Kidney epithelial cell (primary cell): ENCODE results near the gene GBGT1. TPM values are rescaled to one million over a fixed set of nuclear protein-coding genes. Genes with fewer than 3 reads are reported as not detected.
A peak's percentile ranks its signal among the peaks of the same experiment; 100 is the strongest.

Experiments
- DNase-seq: peaks from one replicate; pipeline ENCODE4 v3.0.0-alpha.2; 2010; ENCODE audit warnings: low read depth
- H3K27me3 ChIP-seq: 2 replicates; pipeline ENCODE4 v1.6.0; 2011; ENCODE audit warnings: low read length; ENCODE audit not compliant: control insufficient read depth, insufficient read depth
- H3K36me3 ChIP-seq: 2 replicates; pipeline ENCODE4 v1.5.1; 2011; ENCODE audit warnings: low read length; ENCODE audit not compliant: control insufficient read depth, insufficient read depth
- H3K4me3 ChIP-seq: 2 replicates; pipeline ENCODE4 v1.5.1; 2011; ENCODE audit warnings: low read depth, mild to moderate bottlenecking, control low read depth, low read length
- total RNA-seq: library from RNA; depleted of rRNA; stranded (reverse); fragments of >200 nt; gene quantifications from 2 replicates; pipeline ENCODE4 v1.2.3, GENCODE V29; 2015
- TF ChIP-seq, protein P1 (sequence below): IDR thresholded peaks from 2 replicates; pipeline ENCODE4 v1.5.1; 2011; ENCODE audit warnings: mild to moderate bottlenecking, moderate library complexity, low read length, control low read depth, inconsistent platforms; ENCODE audit not compliant: insufficient read depth, poor library complexity, severe bottlenecking

GBGT1 gene
- total RNA-seq, 1 donor from 2014 or later: 12.4 TPM

DNA sequence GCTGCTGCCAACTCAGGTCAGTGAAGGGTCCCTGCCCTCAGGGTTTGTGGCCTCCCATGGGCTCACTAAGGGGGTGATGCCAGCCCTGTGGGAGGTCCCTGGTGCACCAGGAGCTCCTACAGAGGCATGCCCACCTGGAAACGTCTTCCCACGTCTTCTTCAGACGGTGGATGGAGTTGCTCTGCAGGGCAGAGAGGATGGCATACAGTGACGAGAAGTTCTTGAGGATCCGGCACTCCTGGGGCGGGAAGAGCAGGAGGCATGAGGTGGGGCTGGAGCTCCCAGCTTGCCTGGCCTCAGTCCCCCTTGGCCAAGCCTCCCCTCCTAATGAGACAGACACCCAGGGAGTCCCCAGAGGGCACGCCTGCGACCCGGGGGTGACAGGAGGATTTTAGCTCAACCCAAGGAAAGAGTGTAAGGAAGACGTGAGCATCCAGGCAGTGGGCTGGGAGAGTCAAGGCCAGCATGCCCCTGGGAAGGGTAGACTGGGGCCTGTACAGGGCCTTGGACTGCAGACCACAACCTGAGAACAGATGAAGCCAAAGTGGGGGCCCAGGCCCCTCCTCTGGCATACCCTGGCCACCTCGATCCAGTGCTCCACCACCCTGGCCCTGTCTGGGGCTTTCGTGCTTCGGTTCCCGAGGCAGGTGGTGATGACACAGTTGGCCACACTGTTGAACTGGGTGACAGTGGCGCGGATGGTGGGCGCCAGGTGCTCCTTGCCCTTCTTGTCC, 57.0 kb downstream of the GBGT1 start:
- DNase-seq: no peak
- H3K4me3 ChIP-seq: no peak overlapping the region
- peaks cover 10% of the 10 kb centered on the region for H3K36me3 ChIP-seq
- TF ChIP-seq, protein P1, sequence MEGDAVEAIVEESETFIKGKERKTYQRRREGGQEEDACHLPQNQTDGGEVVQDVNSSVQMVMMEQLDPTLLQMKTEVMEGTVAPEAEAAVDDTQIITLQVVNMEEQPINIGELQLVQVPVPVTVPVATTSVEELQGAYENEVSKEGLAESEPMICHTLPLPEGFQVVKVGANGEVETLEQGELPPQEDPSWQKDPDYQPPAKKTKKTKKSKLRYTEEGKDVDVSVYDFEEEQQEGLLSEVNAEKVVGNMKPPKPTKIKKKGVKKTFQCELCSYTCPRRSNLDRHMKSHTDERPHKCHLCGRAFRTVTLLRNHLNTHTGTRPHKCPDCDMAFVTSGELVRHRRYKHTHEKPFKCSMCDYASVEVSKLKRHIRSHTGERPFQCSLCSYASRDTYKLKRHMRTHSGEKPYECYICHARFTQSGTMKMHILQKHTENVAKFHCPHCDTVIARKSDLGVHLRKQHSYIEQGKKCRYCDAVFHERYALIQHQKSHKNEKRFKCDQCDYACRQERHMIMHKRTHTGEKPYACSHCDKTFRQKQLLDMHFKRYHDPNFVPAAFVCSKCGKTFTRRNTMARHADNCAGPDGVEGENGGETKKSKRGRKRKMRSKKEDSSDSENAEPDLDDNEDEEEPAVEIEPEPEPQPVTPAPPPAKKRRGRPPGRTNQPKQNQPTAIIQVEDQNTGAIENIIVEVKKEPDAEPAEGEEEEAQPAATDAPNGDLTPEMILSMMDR: no peak
- H3K27me3 ChIP-seq: no peaks in the 10 kb centered on the region

DNA sequence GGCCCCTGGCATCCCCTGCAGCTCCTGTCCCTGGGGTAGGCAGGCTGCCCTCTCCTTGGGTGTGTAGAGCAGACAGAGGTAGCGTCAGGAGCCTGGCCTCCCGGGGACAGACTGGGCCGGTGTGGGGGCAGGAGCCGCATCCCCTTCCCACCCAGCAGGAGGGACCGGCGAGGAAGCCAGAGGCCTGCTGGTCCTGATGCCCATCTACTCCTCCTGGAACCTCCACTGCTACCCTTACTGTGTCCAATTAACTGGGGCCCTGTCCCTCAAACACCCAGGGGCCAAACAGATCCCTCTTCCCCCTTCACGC, 58.3 kb downstream of the GBGT1 start:
- DNase-seq: no peak
- H3K36me3 ChIP-seq: peaks cover 11% of the 10 kb centered on the region

DNA sequence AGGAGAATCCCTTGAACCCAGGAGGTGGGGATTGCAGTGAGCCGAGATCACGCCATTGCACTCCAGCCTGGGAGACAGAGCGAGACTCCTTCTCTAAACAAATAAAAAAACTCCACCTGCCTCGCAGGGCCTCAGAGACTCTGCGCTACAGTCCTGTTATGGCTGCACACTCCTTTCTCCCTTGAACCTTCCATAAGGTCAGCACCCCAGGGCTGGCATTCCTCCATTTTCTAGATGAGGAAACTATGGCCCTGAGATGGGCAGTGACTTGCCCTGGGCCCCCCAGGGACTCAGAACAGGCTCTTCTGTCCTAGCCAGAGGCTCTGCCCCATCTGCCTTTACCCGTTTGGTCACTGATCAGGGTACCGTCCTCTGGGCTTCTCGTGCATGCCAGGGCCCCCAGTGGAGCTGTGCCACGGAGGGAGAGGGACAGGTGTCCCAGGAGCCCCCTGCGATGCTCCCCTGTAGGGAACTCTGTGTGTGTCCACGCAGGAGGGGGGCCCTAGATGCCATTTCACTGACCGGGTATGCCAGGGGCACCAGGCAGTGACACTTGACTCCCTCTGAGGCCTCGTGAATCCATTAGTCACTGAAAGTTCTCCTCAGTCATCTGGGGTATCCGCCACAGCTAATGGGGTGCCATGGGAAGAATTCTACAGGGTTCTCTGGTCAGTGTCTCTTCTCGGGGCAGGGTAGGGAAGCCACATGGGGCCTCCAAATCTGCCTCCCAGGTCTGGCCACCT, 58.8 kb downstream of the GBGT1 start:
- H3K27me3 ChIP-seq: no peaks in the 10 kb centered on the region
- no peak overlapping the region for H3K4me3 ChIP-seq
- DNase-seq: no peak
- TF ChIP-seq, protein P1: no peak
- H3K36me3 ChIP-seq: peaks cover 10% of the 10 kb centered on the region

More for the DNA sequence above, 58.3 kb downstream of the GBGT1 start:
- Histone ChIP-seq H3K27me3 (no peaks in the 10 kb centered on the region), H3K4me3 (no peak overlapping the region)
- TF ChIP-seq, protein P1: no peak

DNA sequence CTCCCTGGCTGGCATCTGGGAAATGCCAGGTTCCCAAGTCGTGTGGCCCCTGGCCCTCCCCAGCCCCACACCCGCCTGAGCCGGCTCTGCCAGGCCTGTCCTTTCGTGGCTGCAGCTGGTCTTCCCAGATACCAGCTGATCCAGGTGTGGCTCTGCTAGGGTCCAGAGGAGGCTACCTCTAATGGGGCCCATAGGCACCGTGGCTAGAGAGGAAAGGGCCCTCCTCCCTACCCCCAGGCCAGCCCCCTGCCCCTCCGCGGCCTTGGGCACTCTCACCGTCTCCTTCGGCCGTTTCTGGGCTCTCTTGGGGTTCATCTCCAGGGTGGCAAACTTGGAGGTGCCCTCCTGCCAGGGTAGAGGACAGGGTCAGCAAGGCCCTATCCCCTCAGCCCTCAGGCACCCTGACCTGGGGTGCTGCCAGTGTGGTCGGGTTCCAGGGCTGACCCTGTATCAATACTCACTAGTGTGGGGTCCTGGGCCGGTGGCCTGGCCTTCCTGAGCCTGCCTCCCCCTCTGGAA, 59.7 kb downstream of the GBGT1 start:
- H3K27me3 ChIP-seq: no peaks in the 10 kb centered on the region
- TF ChIP-seq, protein P1: no peak
- no peak overlapping the region for H3K4me3 ChIP-seq
- no peak for DNase-seq
- peaks cover 9% of the 10 kb centered on the region for H3K36me3 ChIP-seq

DNA sequence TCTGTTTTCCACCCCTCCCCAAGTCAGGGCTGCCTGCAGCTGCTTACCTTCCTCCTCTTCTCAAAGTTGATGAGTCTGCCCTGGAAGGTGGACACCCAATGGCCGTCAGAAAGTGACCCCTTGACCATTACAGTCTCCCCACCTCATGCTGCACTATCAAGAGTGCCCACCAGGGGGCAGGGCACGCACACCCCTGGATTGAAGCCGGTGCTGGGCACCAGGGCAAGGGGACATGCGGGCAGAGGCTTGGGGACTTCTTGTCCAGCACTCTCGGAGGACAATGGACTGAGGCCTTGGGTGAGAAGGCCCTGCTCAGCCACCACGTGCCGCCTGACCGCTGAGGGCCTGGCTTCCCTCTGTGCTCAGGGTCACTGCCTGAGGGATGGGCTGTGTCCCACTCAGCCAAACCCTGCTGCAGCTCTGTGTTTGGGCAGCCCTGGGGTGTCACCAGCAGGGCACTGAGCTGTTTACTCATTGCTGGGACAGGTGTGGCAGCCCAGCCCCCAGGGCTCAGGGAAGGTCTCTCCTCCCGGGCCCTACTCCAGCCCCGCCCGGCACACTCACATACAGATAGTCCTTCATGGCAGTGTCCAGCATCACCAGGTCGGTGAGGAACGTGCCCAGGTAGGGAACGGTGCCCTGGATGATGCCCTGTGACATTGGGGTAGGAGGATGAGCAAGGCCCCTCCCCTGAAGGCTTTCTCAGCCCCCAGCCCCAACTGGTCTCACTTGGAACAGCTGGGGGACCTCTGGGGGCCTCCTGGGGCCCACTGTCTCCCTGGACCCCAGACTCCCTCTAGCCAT, 60.3 kb downstream of the GBGT1 start:
- Histone ChIP-seq H3K27me3 (no peaks in the 10 kb centered on the region), H3K36me3 (peaks cover 7% of the 10 kb centered on the region), H3K4me3 (no peak overlapping the region)
- DNase-seq: no peak
- TF ChIP-seq, protein P1: peak; percentile 92

Other genes with a start within 250 kb of the GBGT1 start
- 31.3 and 31.7 TPM in 2 replicates for gene TSC1, start 219.3 kb downstream of the GBGT1 start, total RNA-seq
- gene GFI1B, start 185.2 kb downstream of the GBGT1 start, total RNA-seq: not detected in 2 replicates
- gene GTF3C5, start 132.9 kb downstream of the GBGT1 start, total RNA-seq: 94.3 and 94.7 TPM in 2 replicates
- gene CEL, start 101.9 kb downstream of the GBGT1 start, total RNA-seq: 0.68 and 1.2 TPM in 2 replicates
- 39.9 and 43.7 TPM in 2 replicates for gene RALGDS, start 42.7 kb downstream of the GBGT1 start, total RNA-seq
- not detected in 2 replicates for gene OBP2B, start 45.3 kb upstream of the GBGT1 start, total RNA-seq
- gene ABO, start 111.3 kb upstream of the GBGT1 start, total RNA-seq: 1.8 TPM in 2 replicates
- 17.4 and 30.8 TPM in 2 replicates for gene SURF6, start 172.3 kb upstream of the GBGT1 start, total RNA-seq
- 42.0 and 51.8 TPM in 2 replicates for gene MED22, start 184.2 kb upstream of the GBGT1 start, total RNA-seq
- gene RPL7A, start 184.3 kb upstream of the GBGT1 start, total RNA-seq: 2,183 and 2,339 TPM in 2 replicates
- 39.2 and 56.4 TPM in 2 replicates for gene SURF1, start 192.6 kb upstream of the GBGT1 start, total RNA-seq
- gene SURF2, start 192.6 kb upstream of the GBGT1 start, total RNA-seq: 38.7 and 51.5 TPM in 2 replicates
- 188 and 198 TPM in 2 replicates for gene SURF4, start 212.1 kb upstream of the GBGT1 start, total RNA-seq
- gene STKLD1, start 212.5 kb upstream of the GBGT1 start, total RNA-seq: 0.27 TPM in 1 of 2 replicates, not detected in the other